NCI-H2107 treated with DMSO at 0.1 percent for 48 hours (cell line): ENCODE results near the gene SUN3.
A peak's percentile ranks its signal among the peaks of the same experiment; 100 is the strongest.
"Not testable (repeated sequence)": the region's sequence is repeated elsewhere in the genome, so short reads cannot be mapped to it uniquely, and the experiment has no call there.

ENCODE experiments used
- DNase-seq: peaks from one replicate; lab custom pipeline; 2025; ENCODE audit not compliant: unreplicated experiment; lab: John Stamatoyannopoulos, UW

Gene SUN3

DNA sequence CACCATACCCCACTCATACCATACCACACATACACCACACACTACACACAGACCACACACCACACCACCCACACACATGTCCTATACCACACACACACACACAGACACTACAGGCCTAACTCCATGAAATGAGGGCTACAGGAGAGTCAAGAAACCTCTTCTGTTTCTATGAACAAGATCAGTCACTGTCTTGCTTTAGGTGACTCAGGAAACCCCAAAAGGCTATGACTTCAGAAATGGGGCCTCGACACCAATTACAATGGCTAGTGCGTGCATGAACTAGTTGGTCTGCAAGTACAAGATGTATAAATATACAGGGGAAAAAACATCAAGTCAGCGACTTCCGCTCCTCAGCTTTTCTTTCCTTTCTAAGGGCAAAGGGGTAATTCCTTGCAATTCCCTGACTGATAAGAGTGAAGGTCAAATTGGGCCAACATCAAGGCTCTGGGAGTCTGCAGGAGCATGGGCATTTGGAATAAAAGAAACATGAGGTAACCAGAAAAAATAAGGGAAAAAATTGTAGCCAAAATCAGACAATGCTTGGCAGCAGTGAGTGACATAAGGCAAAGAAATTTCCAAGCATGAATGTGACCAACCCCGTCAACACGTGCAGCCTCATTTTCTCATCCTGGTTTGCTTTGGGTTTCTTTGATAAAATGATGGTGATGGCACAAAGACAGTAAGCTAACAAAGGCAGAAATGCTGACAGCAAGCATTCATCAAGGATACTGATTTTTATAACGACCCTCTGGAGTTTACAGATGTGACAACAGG lies 82.1 kb downstream of the SUN3 start:
- no peak for DNase-seq

DNA sequence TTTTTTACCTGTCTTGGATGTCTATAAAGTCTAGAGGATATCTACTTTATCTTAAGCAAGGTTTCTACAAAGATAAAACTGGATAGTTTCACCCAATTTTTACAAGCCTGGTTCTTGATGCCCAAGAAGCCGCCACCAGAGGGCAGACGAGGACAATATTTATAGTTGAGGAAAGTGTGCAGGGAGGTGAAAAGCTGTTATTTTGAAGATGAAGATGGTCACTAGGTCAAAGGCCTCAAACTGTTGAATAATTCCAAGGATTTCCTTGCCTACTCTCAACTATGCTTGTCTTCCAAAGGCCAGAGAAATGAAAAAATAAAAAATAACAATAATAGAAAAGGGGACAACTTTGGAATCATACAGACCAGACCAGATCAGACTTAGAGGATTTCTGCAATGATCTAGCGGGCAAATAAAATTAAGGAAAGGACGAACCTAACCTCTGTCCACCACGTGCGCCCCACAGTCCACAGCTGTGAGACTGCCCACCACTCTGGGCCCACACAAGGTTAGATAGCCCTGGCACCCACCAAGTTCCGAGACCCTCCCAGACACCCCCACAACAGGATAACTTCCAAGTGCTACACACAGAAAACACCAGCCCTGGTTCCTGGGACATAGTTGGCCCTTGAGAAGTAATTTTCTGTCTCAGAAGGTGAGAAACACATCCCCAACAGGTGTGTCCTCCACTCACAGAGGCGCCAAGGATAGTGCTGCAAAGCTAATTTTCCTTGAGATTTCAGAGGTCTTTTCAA lies 83.5 kb downstream of the SUN3 start:
- DNase-seq = peak; percentile 37

DNA sequence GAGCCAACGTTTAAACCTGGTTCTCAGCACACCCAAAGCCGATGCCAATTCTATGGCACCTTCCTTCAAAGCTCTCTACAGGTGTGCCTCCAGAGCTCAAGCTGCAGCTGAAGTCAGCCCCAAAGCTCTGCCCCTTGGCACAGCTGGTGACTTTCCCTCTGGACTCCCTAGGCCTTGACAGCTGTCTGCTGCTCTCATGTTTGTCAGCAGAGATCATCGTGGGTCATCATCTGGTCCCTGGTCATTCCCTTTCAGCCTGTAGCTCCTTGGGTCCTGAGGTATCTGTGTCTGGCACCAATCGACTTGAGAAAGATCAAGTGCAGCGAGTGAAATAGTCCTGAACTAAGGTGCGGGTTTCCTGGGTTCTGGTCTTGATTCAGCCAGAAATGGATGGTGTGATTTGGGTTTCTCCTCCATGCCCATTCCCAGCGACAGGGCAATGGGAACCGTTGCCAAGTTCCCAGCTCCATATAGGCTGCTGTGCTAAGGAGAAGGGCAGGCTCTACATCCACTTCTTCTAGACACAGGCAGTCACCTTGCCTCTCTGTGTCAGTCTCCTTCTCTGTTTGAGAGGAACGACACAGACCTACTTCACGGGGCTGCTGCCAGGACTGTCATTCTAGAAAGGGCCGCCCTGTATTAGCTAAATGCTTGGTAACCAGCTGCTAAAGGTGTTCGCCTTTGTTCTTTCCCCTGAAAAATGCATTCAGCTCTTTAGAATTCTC lies 84.2 kb downstream of the SUN3 start:
- no peak for DNase-seq

DNA sequence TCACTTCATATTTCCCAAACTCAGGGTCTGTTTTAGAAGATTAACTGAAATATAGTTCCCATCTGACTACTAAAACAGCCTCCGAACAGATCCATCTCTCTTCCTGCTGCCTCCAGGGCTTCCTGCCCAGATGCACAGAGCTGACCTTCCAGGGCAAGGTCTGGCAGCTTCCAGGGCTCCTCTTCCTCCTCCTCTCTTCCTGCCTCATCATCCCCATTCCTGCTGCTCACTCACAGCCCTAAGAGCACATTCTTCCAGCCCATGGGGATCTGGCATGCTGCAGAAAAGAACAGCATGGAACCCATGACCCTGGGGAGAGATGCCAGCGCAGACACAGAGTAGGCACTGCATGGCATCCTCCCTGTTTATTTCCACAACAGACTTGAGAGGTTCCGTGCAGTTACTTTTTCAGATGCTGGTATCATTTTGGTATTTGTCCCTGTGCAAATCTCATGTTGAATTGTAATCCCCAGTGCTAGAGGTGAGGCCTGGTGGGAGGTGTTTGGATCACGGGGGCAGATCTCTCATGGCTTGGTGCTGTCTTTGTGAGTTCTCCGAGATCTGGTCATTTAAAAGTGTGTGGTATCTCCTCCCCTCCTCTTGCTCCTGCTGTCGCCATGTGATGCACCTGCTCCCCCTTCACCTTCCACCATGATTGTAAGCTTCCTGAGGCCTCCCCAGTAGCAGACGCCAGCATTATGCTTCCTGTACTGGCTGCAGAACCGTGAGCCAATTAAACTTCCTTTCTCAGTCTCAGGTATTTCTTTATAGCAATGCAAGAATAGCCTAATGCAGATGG lies 85.0 kb downstream of the SUN3 start:
- DNase-seq = no peak

DNA sequence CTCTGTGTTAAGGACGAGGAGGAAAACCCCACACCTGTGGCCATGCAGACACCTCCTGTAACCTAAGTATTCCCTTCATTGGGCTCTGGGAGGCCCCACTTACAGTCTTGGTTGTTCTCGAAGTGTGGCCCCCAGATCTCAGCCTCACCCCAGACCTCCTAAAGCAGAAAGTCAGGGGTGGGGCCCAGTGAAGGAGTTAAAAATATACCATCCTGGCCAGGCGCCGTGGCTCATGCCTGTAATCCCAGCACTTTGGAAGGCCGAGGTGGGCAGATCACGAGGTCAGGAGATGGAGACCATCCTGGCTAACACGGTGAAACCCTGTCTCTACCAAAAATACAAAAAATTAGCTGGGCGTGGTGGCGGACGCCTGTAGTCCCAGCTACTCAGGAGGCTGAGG lies 86.3 kb downstream of the SUN3 start:
- not testable (repeated sequence) for DNase-seq

DNA sequence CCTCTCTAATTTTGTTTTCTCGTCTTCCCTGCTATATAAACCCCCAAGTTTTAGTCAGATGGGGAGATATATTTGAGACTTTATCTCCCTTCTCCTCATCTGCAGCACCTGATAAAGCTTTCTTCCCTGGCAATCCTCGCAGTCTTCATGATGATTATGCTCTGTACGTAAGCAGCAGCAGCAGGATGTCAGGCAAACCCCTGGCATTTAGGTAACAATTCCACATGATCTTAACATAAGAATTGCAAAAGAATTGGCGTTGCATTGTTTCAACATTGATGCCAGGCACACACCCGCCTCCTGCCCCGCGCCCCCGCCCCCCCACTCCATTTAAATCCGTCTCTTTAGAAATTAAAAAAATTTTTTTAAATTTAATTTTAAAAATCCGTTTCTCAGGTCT lies 86.8 kb downstream of the SUN3 start:
- no peak for DNase-seq

DNA sequence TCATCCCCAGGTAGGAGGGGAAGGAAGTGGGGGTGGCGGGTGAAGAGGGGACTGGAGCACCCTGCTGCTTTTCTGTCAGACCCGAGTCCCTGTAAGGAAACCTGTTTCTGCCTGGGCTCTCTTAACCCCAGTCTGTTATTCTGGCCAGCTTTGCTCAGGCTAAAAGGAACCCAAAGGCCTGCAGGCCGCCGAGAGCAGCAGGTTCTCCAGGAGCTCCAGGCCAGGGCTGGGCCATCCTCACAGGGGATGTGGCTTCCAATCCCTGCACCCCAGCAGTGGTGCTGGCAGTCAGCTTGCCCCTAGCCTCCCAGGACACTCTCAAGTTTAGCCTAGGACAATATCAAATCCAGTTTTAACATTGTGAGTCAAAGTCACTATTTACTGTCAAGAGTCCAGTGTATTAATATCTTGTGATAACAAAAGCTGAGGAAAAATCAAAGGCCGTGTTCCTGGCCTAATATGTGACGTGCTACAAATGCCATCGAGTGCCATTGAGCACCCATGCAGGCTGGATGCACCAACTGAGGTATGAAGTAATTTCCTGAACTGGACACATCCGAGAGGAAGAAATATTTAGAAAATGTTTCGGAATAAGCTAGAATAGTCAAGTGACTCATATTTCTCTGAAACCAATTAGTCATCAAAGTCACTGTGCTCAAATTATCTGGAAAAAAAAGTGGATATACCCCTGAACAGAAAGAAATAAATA lies 87.6 kb downstream of the SUN3 start:
- no peak for DNase-seq

DNA sequence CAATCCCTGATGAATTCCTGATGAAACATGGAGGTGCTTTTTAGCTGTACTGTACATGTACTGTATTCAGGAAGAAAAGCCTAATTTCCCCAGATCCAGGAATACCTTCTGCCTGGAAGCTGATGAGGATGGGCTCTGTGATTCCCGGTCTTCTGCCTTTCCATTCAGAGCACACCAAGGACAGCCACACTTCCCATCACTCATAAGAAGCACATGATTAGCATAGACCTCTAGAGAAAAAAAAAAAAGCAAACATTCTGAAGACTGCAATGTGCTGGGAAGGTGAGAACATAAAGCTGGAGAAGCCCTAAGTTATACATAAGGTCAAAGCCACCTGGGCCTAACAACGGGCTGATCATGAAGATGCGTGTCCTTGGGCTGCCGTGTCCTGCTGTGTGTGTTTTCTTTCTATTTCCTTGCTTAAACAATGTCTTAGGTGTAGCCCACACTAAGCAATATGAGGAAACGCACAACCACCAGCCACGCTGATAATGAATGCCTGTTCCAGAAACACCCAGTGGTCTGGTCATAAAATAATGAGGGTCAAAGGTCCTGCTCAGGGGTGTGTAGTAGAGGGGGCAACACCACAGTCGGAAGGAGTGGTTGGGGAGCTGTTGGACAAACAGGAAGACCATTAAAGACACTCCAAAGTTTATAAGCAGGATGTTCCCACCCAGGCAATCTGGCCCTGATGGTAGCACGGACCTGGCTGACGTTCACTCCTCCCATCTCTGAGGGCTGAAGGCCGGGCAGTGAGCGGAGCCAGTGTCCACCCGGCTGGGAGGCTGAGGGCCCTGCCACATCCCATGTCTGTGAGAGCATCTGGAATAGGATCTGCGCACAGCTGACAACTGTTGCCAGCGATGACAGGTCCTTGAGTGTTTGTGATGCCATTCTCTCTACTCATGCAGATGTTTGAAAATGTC lies 88.6 kb downstream of the SUN3 start:
- DNase-seq = no peak

DNA sequence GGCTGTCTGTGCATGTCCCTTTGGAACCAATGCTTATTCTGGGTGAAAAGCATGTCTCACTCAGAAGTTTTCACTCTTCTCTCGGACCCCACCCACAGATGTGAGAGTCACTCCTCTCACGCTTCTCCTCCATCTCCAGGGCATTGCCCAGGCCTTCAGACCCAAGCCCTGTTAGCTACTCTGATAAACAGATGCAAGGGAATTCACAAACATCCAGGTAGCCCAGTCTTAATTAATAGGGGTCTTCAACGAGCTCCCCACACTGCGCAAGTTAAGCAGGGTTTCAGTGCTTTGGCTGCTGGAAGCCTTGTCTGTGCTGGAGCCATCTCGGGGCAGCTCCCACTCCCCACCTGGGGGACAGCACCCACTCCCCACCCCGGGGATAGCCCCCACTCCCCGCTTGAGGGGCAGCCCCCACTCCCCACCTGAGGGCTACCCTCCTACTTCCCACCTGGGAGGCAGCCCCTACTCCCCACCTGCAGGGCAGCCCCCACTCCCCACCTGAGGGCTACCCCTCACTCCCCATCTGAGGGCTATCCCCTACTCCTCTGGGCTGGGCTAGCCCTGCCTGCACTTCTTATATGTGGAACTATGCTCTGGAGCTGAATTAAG lies 89.4 kb downstream of the SUN3 start:
- no peak for DNase-seq

DNA sequence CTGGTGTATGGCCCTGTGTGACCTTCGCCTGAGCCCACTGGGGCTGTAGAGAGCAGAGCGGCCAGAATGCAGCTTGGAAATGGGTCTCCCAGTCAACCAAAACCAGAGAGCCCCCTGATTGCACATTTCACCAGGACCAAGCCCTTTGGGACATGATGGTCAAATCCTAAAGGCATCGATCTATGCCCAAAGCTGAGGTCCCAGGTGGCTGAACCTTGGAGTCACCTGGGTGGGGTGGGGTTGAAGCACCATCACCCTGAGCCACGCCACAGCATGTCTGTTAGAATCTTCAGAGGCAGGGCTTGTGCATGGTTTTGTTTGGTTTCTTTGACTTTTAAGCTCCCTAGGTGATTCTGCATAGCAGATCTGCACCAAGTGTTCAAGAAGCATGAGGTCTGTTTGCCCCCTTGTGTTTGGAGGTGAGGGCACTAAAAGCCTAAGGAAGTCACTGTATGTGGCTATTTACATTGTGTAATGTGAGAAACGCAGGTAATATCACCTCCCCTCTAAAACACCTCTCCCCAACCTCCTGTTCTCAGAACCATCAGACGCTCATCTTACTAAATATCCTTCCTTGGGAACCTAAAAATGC lies 90.2 kb downstream of the SUN3 start:
- DNase-seq = no peak

DNA sequence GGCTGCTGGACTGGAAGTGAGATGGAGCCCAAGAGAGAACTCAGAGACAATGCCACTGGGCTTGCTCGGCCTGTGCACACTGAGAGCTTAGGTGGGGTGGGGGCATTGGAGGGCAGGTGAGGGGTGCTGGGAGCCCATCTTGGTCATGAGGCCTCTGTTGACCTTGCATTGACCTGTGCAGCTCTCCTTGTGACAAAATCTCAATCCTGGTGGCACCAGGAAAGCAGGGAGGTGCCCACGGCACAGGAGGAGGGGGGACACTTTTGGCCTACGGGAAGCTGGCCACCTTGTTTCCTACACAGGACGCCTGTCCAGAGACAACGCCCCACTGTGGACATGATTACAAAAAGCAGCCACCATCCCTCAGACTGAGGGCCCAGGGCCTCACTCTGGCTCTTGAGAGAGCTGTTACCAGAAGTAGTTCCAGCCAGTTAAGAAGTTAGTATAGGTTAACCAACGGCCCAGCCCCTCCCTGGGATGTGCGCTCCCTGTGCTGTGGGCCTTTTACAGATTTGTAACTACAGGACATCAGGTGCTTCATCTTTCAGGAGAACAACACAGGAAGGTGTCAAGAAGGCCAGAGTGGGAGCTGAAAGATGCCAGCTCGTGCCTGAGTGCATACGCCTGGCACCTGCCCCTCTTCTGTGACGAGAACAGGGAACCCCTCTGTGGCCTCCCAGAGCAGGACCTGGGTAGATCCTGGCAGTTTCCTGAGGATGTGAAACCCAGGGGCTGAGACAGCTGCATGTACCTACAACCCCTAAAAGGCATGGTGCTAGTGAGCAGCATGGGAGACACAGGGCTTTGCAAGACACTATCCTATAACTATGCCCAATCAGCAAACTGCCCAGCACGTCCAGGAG lies 91.0 kb downstream of the SUN3 start:
- no peak for DNase-seq
